Activated CD8-positive, alpha-beta memory T cell treated with anti-CD3 and anti-CD28 coated beads for 36 hours (primary cell): ENCODE results near the gene MDH2. TPM values are rescaled to one million over a fixed set of nuclear protein-coding genes. Genes with fewer than 3 reads are reported as not detected.
"Not testable (repeated sequence)": the region's sequence is repeated elsewhere in the genome, so short reads cannot be mapped to it uniquely, and the experiment has no call there.

Experiments used
- CTCF ChIA-PET: fragments of 350-600 bp; sonication (Branson Sonifier 250); formaldehyde crosslinking; loops from one replicate; lab custom pipeline; 2021; ENCODE audit warnings: antibody characterized with exemption; lab: Charles Lee
- POLR2A ChIA-PET: fragments of 350-600 bp; sonication (Branson Sonifier 250); formaldehyde crosslinking; loops from one replicate; lab custom pipeline; 2021; ENCODE audit warnings: antibody characterized with exemption; lab: Charles Lee
- total RNA-seq, 2 experiments: library from RNA; stranded (reverse); gene quantifications; one replicate each; pipeline ENCODE4 v1.2.3, GENCODE V29; 2021

Gene MDH2
- total RNA-seq, 2 experiments from 2014 or later, result 295 to 301 TPM

- POLR2A ChIA-PET, CTCF ChIA-PET: not testable (repeated sequence)
Observed at GRCh38 chr7:76093531-76093930, 45.6 kb downstream of the MDH2 start.

GRCh38 chr7:76094326-76094725 is 46.4 kb downstream of the MDH2 start:
- CTCF ChIA-PET, POLR2A ChIA-PET: not testable (repeated sequence)

GRCh38 chr7:76095908-76096307 is 48.0 kb downstream of the MDH2 start:
- ChIA-PET CTCF (no interaction called here), POLR2A (no interaction called here)

- CTCF ChIA-PET, result interaction anchor here (0.6 kb wide), 1 partner anchor 1960 kb away, joined by 3 read pairs; no protein-coding TSS in a partner anchor
- POLR2A ChIA-PET, result not testable (repeated sequence)
Observed at GRCh38 chr7:76101693-76102437, 54.0 kb downstream of the MDH2 start.

GRCh38 chr7:76103788-76104187 is 55.9 kb downstream of the MDH2 start:
- CTCF ChIA-PET, POLR2A ChIA-PET: not testable (repeated sequence)

GRCh38 chr7:76106130-76106529 is 58.2 kb downstream of the MDH2 start:
- POLR2A ChIA-PET, CTCF ChIA-PET: not testable (repeated sequence)

GRCh38 chr7:76106893-76107292 is 59.0 kb downstream of the MDH2 start:
- ChIA-PET POLR2A (no interaction called here), CTCF (no interaction called here)

- ChIA-PET CTCF (no interaction called here), POLR2A (no interaction called here)
Observed at GRCh38 chr7:76108540-76109233, 60.8 kb downstream of the MDH2 start.

- POLR2A ChIA-PET, result not testable (repeated sequence)
- CTCF ChIA-PET, result interaction anchor here (0.7 kb wide), 1 partner anchor 1964 kb away, joined by 3 read pairs; no protein-coding TSS in a partner anchor
Observed at GRCh38 chr7:76113042-76113630, 65.2 kb downstream of the MDH2 start.

- POLR2A ChIA-PET, CTCF ChIA-PET: not testable (repeated sequence)
Observed at GRCh38 chr7:76114742-76115141, 66.8 kb downstream of the MDH2 start.

Other genes starting within 250 kb of the MDH2 start
- gene CCL24, start 234.3 kb upstream of the MDH2 start, total RNA-seq, result not detected
- 10 to 100 TPM; 38.1 to 39.1 TPM for gene RHBDD2, start 169.1 kb upstream of the MDH2 start, total RNA-seq
- 10 to 100 TPM; 42.2 to 47.9 TPM for gene POR, start 133.0 kb upstream of the MDH2 start, total RNA-seq
- 10 to 100 TPM; 32.0 to 35.2 TPM for gene TMEM120A, start 53.5 kb upstream of the MDH2 start, total RNA-seq
- 10 to 100 TPM; 35.7 to 36.0 TPM for gene STYXL1, start 106 bp upstream of the MDH2 start, total RNA-seq
- not detected for gene SRRM3, start 153.8 kb downstream of the MDH2 start, total RNA-seq